HepG2 (cell line): Measurements from ENCODE around the gene PTGR3. TPM values are rescaled to one million over a fixed set of nuclear protein-coding genes. Genes with fewer than 3 reads are reported as not detected.

ENCODE experiments used
- HMG20A ChIP-seq: IDR thresholded peaks from 2 replicates; pipeline ENCODE4 v1.6.1; 2016; ENCODE audit warnings: borderline replicate concordance
- PRDM10 ChIP-seq: sonication (generic); formaldehyde crosslinking; IDR thresholded peaks from 2 replicates; pipeline ENCODE4 v1.4.0; 2020; ENCODE audit warnings: low read depth, missing genetic modification reagents
- REL ChIP-seq: sonication (generic); formaldehyde crosslinking; conservative IDR thresholded peaks from 2 replicates; pipeline ENCODE4 v1.8.0; 2022; ENCODE audit warnings: mild to moderate bottlenecking, missing genetic modification reagents, moderate library complexity
- SAP130 ChIP-seq: IDR thresholded peaks from 2 replicates; pipeline ENCODE4 v1.6.1; 2016; ENCODE audit warnings: low read depth
- SNRNP70 ChIP-seq: fragments of 200-400 bp; formaldehyde crosslinking; IDR thresholded peaks from 2 replicates; pipeline ENCODE4 v1.6.1; 2017; ENCODE audit warnings: mild to moderate bottlenecking, low read depth, low read length, moderate library complexity
- ZBTB4 ChIP-seq: sonication (generic); formaldehyde crosslinking; IDR thresholded peaks from 2 replicates; pipeline ENCODE4 v1.4.0; 2020; ENCODE audit warnings: missing genetic modification reagents, mild to moderate bottlenecking, borderline replicate concordance
- ZFP36 ChIP-seq: fragments of 150-350 bp; IDR thresholded peaks from 2 replicates; pipeline ENCODE4 v1.6.1; 2018; ENCODE audit warnings: borderline replicate concordance, low read length, low read depth; ENCODE audit not compliant: partially characterized antibody
- ZFP82 ChIP-seq: sonication (generic); formaldehyde crosslinking; IDR thresholded peaks from 2 replicates; pipeline ENCODE4 v1.5.1; 2020; ENCODE audit warnings: mild to moderate bottlenecking, missing genetic modification reagents, borderline replicate concordance
- ZNF282 ChIP-seq: fragments of 450-650 bp; IDR thresholded peaks from 2 replicates; pipeline ENCODE4 v1.6.1; 2018; ENCODE audit not compliant: partially characterized antibody
- ZNF326 ChIP-seq: sonication (generic); formaldehyde crosslinking; IDR thresholded peaks from 2 replicates; pipeline ENCODE4 v1.4.0; 2020; ENCODE audit warnings: missing genetic modification reagents, borderline replicate concordance
- ZNF598 ChIP-seq: sonication (generic); formaldehyde crosslinking; IDR thresholded peaks from 2 replicates; pipeline ENCODE4 v1.5.1; 2020; ENCODE audit warnings: mild to moderate bottlenecking, missing genetic modification reagents, borderline replicate concordance
- ZNF790 ChIP-seq: sonication (generic); formaldehyde crosslinking; IDR thresholded peaks from 2 replicates; pipeline ENCODE4 v1.8.0; 2022; ENCODE audit warnings: missing genetic modification reagents, mild to moderate bottlenecking, borderline replicate concordance
- polyA plus RNA-seq, 8 experiments: library from polyadenylated mRNA; depleted of rRNA in 3 of 8; stranded (reverse) in 7 of 8; unstranded in 1 of 8; fragments of >200 nt; fragmentation: Illumina TruSeq in 4 of 8; extraction: Trizol in 4 of 8; gene quantifications; 2 replicates each; pipeline versions ENCODE4 v1.2.1 to v1.2.3, GENCODE V29; 2011 to 2016; ENCODE audit warnings: low read depth in 4 of 8, missing spikeins in 1 of 8, mixed read lengths in 1 of 8; ENCODE audit not compliant: insufficient read depth in 1 of 8
- total RNA-seq, 5 experiments: library from RNA; depleted of rRNA; stranded (reverse); fragments of >200 nt; fragmentation: Illumina TruSeq; extraction: Trizol; gene quantifications; 2 replicates each; pipeline ENCODE4 v1.2.3, GENCODE V29; 2016; ENCODE audit warnings: low read depth in 1 of 5
- TF ChIP-seq, protein P1 (sequence below): sonication (generic); formaldehyde crosslinking; IDR thresholded peaks from 2 replicates; pipeline ENCODE4 v1.9.0; 2021; ENCODE audit warnings: missing genetic modification reagents, borderline replicate concordance
- TF ChIP-seq, protein P2 (sequence below), 2 experiments: sonication (generic) in 1 of 2; formaldehyde crosslinking in 1 of 2; IDR thresholded peaks; 2 replicates each; pipeline versions ENCODE4 v1.4.0 to v1.6.1; 2018 to 2020; ENCODE audit warnings: missing genetic modification reagents in 2 of 2, borderline replicate concordance in 1 of 2, low read depth in 1 of 2, mild to moderate bottlenecking in 1 of 2, missing biosample characterization in 1 of 2
- TF ChIP-seq, protein P3 (sequence below): IDR thresholded peaks from 2 replicates; pipeline ENCODE4 v1.6.1; 2012; ENCODE audit warnings: inconsistent platforms

The PTGR3 gene
- total and polyA plus RNA-seq, 2 of the 13 experiments (the other 11 are each of a cell fraction or from before 2014, with no cell fraction given), result 11.5 to 25.3 TPM

GRCh38 chr18:75207310-75208154, 1.4 kb downstream of the PTGR3 start (continued):
- TF ChIP-seq PRDM10 (CRISPR knock-in tag), result no peak
- no peak for TF ChIP-seq ZNF326 (CRISPR knock-in tag)
- TF ChIP-seq REL (CRISPR knock-in tag), result no peak
- peak; percentile 65 for TF ChIP-seq SAP130
- peak; percentile 25; the same call in 1 of the 2 replicates for TF ChIP-seq ZNF790 (CRISPR knock-in tag)
- TF ChIP-seq ZBTB4, result no peak
- TF ChIP-seq SNRNP70, result no peak
- no peak for TF ChIP-seq ZFP36
- TF ChIP-seq HMG20A (CRISPR knock-in tag), result peak; percentile 18; the same call in 1 of the 2 replicates
- no peak for TF ChIP-seq ZFP82 (CRISPR knock-in tag)
- TF ChIP-seq, protein P1, sequence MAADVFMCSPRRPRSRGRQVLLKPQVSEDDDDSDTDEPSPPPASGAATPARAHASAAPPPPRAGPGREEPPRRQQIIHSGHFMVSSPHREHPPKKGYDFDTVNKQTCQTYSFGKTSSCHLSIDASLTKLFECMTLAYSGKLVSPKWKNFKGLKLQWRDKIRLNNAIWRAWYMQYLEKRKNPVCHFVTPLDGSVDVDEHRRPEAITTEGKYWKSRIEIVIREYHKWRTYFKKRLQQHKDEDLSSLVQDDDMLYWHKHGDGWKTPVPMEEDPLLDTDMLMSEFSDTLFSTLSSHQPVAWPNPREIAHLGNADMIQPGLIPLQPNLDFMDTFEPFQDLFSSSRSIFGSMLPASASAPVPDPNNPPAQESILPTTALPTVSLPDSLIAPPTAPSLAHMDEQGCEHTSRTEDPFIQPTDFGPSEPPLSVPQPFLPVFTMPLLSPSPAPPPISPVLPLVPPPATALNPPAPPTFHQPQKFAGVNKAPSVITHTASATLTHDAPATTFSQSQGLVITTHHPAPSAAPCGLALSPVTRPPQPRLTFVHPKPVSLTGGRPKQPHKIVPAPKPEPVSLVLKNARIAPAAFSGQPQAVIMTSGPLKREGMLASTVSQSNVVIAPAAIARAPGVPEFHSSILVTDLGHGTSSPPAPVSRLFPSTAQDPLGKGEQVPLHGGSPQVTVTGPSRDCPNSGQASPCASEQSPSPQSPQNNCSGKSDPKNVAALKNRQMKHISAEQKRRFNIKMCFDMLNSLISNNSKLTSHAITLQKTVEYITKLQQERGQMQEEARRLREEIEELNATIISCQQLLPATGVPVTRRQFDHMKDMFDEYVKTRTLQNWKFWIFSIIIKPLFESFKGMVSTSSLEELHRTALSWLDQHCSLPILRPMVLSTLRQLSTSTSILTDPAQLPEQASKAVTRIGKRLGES (CRISPR knock-in tag), result no peak
- TF ChIP-seq, protein P2, sequence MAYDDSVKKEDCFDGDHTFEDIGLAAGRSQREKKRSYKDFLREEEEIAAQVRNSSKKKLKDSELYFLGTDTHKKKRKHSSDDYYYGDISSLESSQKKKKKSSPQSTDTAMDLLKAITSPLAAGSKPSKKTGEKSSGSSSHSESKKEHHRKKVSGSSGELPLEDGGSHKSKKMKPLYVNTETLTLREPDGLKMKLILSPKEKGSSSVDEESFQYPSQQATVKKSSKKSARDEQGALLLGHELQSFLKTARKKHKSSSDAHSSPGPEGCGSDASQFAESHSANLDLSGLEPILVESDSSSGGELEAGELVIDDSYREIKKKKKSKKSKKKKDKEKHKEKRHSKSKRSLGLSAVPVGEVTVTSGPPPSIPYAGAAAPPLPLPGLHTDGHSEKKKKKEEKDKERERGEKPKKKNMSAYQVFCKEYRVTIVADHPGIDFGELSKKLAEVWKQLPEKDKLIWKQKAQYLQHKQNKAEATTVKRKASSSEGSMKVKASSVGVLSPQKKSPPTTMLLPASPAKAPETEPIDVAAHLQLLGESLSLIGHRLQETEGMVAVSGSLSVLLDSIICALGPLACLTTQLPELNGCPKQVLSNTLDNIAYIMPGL (CRISPR knock-in tag; IDR thresholded peaks at IDR 0.05; ENCODE audit: borderline replicate concordance in 1 of 2, low read depth in 1 of 2), result 0 out of 4 replicates have a peak, but pooled peaks of 1 of the 2 experiments have one; percentile 15
- TF ChIP-seq ZNF598 (CRISPR knock-in tag), result 0 out of 2 replicates have a peak, but pooled peaks have one; percentile 4
- no peak for TF ChIP-seq ZNF282
- TF ChIP-seq, protein P3, sequence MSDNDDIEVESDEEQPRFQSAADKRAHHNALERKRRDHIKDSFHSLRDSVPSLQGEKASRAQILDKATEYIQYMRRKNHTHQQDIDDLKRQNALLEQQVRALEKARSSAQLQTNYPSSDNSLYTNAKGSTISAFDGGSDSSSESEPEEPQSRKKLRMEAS, result peak; percentile 34; the same call in 1 of the 2 replicates
